ENCODE measurements around the gene CCNC.

Gene CCNC

DNA sequence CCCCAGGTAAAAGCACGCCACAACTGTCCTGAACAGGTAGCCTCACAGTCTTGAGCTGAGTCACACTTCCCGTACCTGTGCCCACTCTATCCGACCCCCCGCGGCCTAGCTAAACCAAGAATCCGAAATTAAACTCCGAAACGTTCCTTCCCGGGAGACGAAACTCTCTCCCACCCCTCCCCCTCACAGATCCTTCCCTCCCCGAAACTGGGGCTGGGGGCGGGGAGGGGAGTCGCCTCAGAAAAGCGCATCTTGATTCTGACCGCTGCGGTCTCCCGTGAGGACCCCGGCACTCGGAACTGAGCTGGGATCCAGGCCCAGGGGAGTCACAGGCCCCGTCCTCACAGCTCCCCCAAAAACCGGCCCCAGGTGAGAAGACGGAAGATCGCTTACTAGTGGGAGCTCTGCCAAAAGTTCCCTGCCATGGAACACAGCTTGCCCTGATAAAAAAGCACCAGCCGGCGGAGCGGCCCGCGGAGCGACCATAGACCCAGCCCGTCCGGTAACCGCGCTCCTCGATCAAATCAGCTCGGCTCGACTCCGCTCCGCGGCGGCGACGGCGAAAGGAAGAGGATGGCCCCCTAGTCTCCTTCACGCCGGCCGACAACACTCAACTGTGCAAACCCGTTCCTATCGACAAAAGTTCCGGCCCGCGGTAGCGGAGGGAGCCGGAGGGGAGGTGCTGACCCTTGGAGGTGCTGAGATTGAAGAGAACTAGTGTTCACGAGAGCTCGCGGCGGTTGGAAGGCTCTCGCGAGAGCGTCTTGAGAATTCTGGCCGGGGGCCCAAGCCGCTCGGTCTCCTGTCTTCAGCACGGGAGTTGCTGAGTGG is at the start of gene CCNC:
Gene CCNC (minus strand): TSS at position 558 of the 831 bp plus-strand sequence. CDS start 133 bp downstream, at position 425.
- FAIRE-seq: peak; percentile 88

- no peak for FAIRE-seq
Measured at GRCh38 chr6:99617131-99617530, 48.7 kb upstream of the CCNC start.

DNA sequence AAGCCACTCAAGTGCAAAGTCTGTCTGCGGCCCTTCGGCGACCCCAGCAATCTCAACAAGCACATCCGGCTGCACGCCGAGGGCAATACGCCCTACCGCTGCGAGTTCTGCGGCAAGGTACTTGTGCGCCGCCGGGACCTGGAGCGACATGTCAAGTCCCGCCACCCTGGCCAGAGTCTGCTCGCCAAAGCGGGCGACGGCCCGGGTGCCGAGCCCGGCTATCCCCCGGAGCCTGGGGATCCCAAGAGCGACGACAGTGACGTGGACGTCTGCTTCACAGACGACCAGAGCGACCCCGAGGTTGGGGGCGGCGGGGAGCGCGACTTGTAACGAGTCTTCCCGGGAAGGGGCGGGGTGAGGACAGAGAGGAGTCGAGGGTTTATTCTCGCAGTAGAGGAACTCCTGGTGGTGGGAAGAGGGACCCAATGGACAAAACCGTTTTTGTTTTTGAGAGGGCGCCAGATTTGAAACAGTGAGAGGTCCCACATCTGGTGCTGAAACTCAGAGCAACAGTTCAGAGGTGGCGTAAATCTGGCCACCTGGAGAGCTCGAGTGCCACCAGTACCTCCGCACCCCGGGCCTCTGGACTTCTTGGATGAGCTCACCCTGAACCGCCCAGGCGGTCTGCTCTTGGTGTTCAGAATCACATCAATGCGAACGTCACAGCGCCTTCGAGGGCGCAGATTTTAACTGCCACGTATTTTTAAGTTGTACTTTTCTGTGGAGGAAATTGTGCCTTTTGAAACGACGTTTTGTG is 46.1 kb upstream of the CCNC start:
- no peak for FAIRE-seq

GRCh38 chr6:99613705-99614429 is 45.4 kb upstream of the CCNC start:
- FAIRE-seq: no peak

DNA sequence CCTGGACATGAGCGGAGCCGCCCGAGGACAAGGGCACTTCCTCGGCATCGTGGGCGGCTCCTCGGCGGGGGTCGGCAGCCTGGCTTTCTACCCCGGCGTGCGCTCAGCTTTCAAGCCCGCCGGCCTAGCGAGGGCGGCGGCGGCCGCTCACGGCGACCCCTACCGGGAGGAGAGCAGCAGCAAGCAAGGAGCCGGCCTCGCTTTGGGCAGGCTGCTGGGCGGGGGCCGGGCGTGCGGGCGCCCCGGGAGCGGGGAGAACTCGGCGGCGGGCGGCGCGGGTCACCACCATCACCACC is 44.9 kb upstream of the CCNC start:
- FAIRE-seq: no peak

GRCh38 chr6:99612551-99613408 is 44.3 kb upstream of the CCNC start:
- FAIRE-seq: no peak

DNA sequence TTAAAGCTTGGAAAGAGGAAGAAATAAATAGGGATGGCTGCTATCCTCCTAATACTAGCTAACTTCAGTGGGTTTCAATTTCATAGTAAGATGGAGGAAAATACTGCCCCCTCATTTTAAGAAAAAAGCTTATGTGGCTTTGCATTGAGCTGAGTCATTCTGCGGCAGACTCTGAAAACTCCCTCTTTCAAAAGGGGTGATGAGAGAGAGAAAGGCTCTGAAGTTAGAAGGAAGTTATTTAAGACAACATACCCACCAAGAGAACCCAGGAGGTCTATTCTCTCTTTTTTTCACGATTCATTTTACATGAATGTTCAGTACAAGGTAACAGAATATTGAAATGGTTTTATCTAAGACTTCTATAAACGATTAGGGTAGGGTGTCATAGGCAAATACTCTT is 42.7 kb upstream of the CCNC start:
- no peak for FAIRE-seq

- no peak for FAIRE-seq
Measured at GRCh38 chr6:99609905-99610489, 41.5 kb upstream of the CCNC start.

- FAIRE-seq: no peak
Measured at GRCh38 chr6:99608886-99609482, 40.5 kb upstream of the CCNC start.

- FAIRE-seq: no peak
Measured at GRCh38 chr6:99608059-99608885, 39.8 kb upstream of the CCNC start.

DNA sequence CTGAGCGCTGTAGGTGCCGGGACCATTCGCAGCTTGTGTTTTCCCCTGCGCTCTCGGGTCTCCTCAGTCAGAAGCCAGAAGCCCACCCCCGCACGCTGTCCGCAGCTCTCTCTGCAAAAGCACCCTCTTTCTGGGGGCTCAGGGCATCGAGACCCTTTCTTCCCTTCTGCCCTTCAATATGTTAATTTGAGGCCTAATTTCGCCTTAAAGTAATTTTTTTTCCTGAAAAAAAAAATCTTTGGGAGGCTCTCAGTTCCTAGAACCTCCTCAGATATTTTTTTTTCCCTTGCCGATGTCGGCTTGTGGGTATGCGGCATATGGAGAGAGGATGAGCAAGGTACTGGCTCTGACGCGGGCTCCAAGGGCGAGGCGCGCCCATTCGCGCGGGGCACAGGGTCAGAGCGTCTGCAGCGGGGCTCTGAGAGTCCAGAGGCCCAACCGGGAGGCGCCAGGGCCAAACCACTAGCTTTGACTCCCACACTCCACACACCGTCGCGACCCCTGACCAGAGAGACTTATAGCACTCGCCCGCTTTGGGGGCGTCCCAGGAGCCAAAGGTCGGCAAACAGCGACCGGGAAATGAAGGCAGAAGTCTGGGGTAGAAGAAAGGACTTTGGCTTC is 39.1 kb upstream of the CCNC start:
- no peak for FAIRE-seq

GRCh38 chr6:99606656-99607415 is 38.4 kb upstream of the CCNC start, which contains the start of gene PRDM13:
PRDM13 (plus strand) TSS chr6:99606833; CDS start chr6:99607035, 202 bp downstream.
- FAIRE-seq: no peak

GRCh38 chr6:99605911-99606655 is 37.6 kb upstream of the CCNC start:
- no peak for FAIRE-seq

- no peak for FAIRE-seq
Measured at GRCh38 chr6:99605074-99605734, 36.7 kb upstream of the CCNC start.

DNA sequence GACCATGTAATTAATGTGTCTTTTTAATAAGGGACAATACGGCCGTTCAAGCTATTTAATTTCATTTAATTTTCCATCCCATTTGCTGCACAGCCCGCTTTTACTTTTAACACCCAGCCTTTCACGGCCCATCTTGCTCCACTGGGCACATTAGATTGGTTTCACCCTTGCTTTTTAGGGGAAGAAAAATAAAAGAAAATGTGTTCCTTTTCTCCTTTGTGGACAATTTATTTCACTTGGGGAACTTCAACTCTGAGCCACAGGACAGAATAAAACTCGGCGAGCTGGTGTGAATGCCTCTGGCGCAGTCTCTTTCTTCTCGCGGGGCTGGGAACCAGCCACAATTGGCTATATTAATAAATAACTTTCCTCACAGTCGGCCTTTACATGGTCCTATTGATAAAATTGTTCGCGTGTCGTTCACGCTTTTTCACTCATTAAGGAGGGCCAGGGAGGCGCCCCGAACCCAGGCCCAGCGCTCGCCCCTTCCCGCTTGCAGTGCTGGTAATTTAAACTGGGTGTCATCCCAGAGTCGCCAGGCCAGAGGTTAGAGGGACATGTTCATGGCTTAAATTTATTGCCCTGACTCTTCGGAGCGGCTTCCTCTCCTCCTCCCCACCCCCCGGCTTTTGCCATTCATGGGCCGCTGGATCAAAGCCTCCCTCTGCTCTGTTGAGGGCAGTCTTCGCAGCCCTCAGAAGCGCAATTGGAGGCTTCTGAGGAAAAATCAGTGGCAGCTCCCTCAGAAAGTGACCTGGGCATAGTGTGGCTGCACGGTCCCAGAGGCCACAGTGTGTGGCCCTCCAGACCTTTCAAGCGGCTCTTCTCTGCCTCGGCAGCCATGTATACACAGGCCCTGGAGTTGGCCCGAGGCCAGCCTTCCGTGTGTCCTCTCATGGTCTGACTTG is 36.0 kb upstream of the CCNC start:
- no peak for FAIRE-seq

DNA sequence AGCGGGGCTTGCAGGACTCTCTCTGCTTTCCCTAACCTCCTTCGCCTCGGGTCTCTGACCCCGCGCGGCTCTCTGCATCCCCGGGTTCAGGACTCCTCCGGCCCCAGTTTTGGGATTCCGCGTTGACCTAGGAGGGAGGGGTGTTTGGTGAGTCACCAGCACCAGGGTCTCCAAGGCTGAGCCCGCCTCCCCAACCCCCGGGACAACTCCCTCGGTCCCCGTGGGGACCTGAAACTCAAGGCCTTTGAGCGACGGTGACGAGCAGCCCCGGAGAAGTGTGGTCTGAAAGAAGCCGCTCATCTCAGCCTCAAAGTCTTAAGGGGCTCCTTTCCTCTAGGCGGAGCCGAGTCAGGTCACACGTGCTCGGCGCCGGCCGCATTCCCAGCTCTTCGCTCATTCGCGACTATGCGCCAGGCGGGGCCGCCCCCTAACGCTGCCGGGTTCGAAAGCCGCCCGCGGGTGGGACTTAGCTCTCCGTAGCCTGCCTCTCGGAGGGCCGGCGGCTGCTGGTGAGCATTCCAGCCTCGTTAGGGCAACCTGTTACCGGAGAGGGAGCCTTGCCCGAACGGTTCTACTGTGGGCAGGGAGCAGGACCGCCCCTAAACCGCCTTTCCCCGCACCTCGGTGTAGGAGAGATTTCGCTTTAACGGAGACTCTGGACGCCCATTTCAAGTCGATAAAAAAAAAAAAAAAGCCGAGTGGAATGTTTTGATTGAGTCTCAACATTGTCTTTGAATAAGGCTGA is 35.1 kb upstream of the CCNC start:
- no peak for FAIRE-seq

Data from A204.1 (cell line).